ENCODE data around the gene UBXN11. TPM values are rescaled to one million over a fixed set of nuclear protein-coding genes. Genes with fewer than 3 reads are reported as not detected.

UBXN11 gene
- total and polyA plus RNA-seq, 2 of the 13 experiments (the other 11 are each of a cell fraction or from before 2014, with no cell fraction given): 9.3 to 10.4 TPM

- TF ChIP-seq CEBPZ (IDR thresholded peaks at IDR 0.05; ENCODE audit: low read length) (no peak), ZC3H4 (CRISPR knock-in tag; IDR thresholded peaks at IDR 0.05; ENCODE audit: borderline replicate concordance) (no peak), KMT2A (CRISPR knock-in tag; IDR thresholded peaks at IDR 0.05) (peak; percentile 82), ZNF616 (CRISPR knock-in tag; IDR thresholded peaks at IDR 0.05; ENCODE audit: low read depth) (no peak; the same call in 1 of the 2 replicates), SMARCC2 (IDR thresholded peaks at IDR 0.05) (no peak), KDM5B (CRISPR knock-in tag; IDR thresholded peaks at IDR 0.05; ENCODE audit: borderline replicate concordance) (peak; percentile 88; the same call in 1 of the 2 replicates), ZNF350 (CRISPR knock-in tag; IDR thresholded peaks at IDR 0.05; ENCODE audit: borderline replicate concordance, low read depth) (no peak; the same call in none of the 2 replicates), ZNF564 (CRISPR knock-in tag; IDR thresholded peaks at IDR 0.05) (peak; percentile 58), ZFP37 (CRISPR knock-in tag; IDR thresholded peaks at IDR 0.05; ENCODE audit: borderline replicate concordance) (no peak), HOXA3 (CRISPR knock-in tag; IDR thresholded peaks at IDR 0.05) (0 out of 2 replicates have a peak, but pooled peaks have one; percentile 12), CC2D1A (CRISPR knock-in tag; IDR thresholded peaks at IDR 0.05) (no peak), ZNF275 (CRISPR knock-in tag; IDR thresholded peaks at IDR 0.05; ENCODE audit: borderline replicate concordance) (no peak; the same call in none of the 2 replicates), U2AF1 (optimal IDR thresholded peaks at IDR 0.05; ENCODE audit: low read depth, low read length) (no peak), NCOA5 (CRISPR knock-in tag; IDR thresholded peaks at IDR 0.05) (no peak), DBP (CRISPR knock-in tag; IDR thresholded peaks at IDR 0.05; ENCODE audit: not compliant biosample characterization) (no peak), POGK (CRISPR knock-in tag; conservative IDR thresholded peaks at IDR 0.05) (0 out of 2 replicates have a peak, but pooled peaks have one; percentile 82), PREB (CRISPR knock-in tag; IDR thresholded peaks at IDR 0.05) (no peak), ARNTL (CRISPR knock-in tag; IDR thresholded peaks at IDR 0.05) (peak; percentile 52; the same call in 1 of the 2 replicates), ZFP36L2 (CRISPR knock-in tag; IDR thresholded peaks at IDR 0.05) (no peak)
- TF ChIP-seq, protein P1, sequence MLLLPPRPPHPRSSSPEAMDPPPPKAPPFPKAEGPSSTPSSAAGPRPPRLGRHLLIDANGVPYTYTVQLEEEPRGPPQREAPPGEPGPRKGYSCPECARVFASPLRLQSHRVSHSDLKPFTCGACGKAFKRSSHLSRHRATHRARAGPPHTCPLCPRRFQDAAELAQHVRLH (CRISPR knock-in tag; IDR thresholded peaks at IDR 0.05; ENCODE audit: borderline replicate concordance, low read depth): peak; percentile 37; the same call in 1 of the 2 replicates
Measured at GRCh38 chr1:26233903-26234643, 72.4 kb downstream of the UBXN11 start, which contains the start of gene CEP85 (continued).
